Suppressor macrophage treated with lipopolysaccharide for 1 hour (primary cell): ENCODE data around the gene PRRT1B.

Experiments used
- DNase-seq, 3 donors: peaks; one replicate each; pipeline ENCODE4 v3.0.0-alpha.2; 2020 to 2022

Gene PRRT1B

GRCh38 chr9:131601683-131602181 lies 56.4 kb downstream of the PRRT1B start:
- no peak for DNase-seq

- peak; percentile 51 to 62 (median 56) for DNase-seq
These were observed 57.9 kb downstream of the PRRT1B start for GRCh38 chr9:131603199-131603598.

- DNase-seq = no peak
These were observed 58.6 kb downstream of the PRRT1B start for GRCh38 chr9:131603711-131604439.

- DNase-seq = no peak
These were observed 60.7 kb downstream of the PRRT1B start for GRCh38 chr9:131605770-131606590.

- DNase-seq = no peak
These were observed 61.7 kb downstream of the PRRT1B start for GRCh38 chr9:131606896-131607567.

GRCh38 chr9:131607591-131607990 lies 62.3 kb downstream of the PRRT1B start:
- DNase-seq = no peak

- DNase-seq = no peak
These were observed 63.2 kb downstream of the PRRT1B start for GRCh38 chr9:131608493-131609037.
